Stimulated activated CD4-positive, alpha-beta T cell treated with anti-CD3 and anti-CD28 coated beads, Interleukin-1b, Interleukin-23, amount 100 ng/mL, for 1 hour (primary cell): Measurements from ENCODE around the gene PEX1.
"Not testable (repeated sequence)": the region's sequence is repeated elsewhere in the genome, so short reads cannot be mapped to it uniquely, and the experiment has no call there.

Source experiments
- DNase-seq, 2 donors: peaks; one replicate each; pipeline ENCODE4 v3.0.0-alpha.2; 2020; ENCODE audit warnings: low read depth in 2 of 2

The PEX1 gene

GRCh38 chr7:92504563-92504962, 23.8 kb downstream of the PEX1 start:
- no peak for DNase-seq

DNA sequence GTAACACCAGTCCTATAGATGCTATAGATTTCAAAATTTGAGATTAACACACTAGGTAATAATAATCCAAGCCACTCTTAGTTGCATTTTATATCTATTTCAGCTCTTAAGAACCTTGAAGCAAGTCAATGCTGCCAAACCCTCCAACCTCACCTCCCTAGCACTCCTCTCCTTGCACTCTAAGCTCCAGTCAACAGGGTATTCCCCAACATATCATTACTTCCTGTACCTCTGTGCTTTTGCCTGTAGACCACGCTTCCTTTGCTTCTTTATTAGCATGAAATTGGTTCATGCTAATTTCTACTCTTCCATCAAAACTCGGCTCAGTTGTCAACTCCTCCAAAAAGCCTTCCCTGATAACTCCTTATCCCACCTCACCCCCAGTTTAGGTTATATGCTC, 24.6 kb downstream of the PEX1 start:
- no peak for DNase-seq

DNA sequence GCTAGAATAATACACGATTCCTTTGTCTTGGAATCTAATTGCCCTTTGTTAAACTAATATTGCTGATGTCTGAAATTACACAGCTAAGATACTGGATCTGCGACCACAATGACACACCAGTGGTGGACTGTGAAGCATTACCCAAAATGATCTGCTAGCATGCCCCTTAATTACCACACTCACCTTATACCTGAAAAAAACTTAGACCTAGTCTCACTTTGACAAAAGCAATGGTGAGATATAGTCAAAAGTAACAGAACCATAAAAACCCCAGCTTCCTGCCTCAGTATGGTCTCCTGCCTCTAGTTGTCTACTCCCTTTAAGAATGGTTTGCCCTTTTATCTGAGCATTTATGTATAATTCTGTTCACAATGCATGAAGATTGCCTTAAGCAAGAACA, 29.8 kb downstream of the PEX1 start:
- no peak for DNase-seq

GRCh38 chr7:92496876-92497275, 31.4 kb downstream of the PEX1 start:
- no peak for DNase-seq

DNA sequence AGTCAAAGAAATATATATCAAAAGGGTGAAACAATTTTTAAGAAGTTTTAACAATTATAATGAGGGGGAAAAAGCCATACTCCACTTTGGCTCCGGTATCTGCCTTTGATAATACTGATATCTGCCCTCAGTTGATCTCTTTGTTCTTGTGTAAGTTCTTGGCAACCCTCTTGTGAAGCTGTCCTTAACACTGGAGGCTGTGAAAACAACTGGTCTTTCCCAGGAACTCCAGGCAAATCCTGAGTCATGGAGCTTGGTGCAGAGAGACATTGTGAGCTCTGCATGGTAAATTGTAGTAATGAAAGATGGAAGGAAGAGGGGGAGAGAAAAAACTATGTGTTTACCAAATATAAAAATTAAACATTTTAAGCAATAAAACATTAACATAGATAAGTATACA, 38.7 kb downstream of the PEX1 start:
- DNase-seq: no peak

DNA sequence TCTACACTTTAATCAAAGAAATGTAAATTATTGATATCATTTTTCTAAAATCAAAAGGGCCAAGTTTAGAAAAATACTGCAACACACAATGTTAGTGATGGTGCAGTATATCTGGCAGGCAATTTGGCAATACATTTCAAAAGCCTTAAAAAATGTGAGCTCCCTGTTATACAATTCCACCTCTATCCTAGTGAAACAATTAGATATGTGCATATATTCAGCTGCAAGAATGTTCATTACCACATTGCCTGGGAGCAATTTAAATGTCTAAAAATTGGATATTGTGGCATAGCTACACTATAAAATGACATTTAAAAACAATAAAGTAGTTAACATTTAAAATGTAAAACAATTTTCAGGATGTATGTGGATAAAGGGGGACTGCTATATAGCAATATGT, 40.5 kb downstream of the PEX1 start:
- DNase-seq: no peak

GRCh38 chr7:92485974-92486373, 42.3 kb downstream of the PEX1 start:
- no peak for DNase-seq

- DNase-seq: no peak
These were observed 42.9 kb downstream of the PEX1 start for GRCh38 chr7:92485267-92485892.

GRCh38 chr7:92484226-92484625, 44.1 kb downstream of the PEX1 start:
- DNase-seq: not testable (repeated sequence)

DNA sequence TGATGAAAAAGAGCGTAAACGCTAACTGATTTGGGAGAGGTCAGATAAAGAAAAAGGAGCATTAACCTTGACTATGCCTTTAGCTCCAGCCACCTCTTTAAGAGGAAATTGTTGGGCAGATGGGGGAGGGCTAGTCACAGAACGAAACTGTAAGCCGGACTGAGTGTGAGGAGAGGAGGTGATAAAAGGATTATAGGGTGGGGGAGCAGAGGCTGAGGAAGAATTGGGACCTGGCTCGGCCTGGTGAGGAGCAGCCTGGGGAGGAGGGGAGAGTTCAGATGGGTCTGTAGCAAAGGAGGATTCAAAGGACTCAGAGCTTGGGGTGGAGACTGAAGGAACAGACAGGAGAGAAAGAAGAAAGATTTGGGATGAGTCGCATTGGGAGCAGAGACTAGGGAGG, 44.7 kb downstream of the PEX1 start:
- not testable (repeated sequence) for DNase-seq

DNA sequence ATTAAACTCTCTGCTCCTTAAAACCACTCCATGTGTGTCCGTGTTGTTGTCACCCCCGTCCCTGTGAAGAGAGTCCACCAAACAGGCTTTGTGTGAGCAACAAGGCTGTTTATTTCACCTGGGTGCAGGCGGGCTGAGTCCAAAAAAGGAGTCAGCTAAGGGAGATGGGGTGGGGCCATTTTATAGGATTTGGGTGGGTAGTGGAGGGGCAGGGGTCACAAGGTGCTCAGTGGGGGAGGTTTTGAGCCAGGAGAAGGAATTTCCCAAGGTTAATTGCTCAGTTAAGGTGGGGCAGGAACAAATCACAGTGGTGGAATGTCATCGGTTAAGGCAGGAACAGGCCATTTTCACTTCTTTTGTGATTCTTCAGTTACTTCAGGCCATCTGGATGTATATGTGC, 49.2 kb downstream of the PEX1 start:
- DNase-seq: not testable (repeated sequence)

DNA sequence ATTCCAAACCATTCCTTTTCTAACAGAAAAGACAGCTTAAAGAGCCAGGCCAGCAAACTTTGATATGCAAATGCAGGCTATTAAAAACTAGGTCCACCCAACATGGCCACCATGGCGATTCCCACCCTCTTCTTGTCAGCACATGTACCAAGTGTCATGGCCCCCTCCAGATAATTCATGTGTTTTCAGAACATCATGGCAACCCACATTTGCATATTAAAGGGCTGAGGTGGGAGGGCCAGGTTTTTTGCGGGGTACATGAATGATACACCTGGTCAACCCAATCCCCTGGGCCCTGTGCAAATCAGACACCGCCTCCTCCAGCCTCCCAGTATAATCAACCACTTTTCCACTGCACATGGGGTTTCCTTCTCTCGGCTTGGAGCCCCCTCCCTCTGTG, 49.6 kb downstream of the PEX1 start:
- DNase-seq: no peak

GRCh38 chr7:92478095-92478494, 50.2 kb downstream of the PEX1 start:
- no peak for DNase-seq

DNA sequence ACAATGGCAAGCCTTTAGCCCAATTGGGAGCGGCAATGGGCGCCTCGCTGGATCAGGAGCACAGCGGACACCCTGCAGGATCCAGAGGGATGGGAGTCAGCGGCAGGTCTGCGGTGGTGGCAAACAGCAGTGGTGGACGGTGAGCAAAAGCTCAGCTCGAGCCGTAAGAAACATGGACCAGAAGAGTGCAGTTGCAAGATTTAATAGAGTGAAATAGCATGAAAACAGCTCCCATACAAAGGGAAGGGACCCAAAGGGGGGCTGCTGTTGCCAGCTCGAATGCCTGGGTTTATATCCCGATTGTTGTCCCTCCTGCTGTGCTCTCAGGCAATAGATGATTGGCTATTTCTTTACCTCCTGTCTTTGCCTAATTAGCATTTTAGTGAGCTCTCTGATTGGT, 50.6 kb downstream of the PEX1 start, which contains the start of gene ERVW-1:
ERVW-1 (minus strand) TSS at position 266 of the 400 bp plus-strand sequence. CDS start 7,565 bp downstream, outside the sequence.
- not testable (repeated sequence) for DNase-seq

GRCh38 chr7:92475851-92476590, 52.3 kb downstream of the PEX1 start:
- not testable (repeated sequence) for DNase-seq

- not testable (repeated sequence) for DNase-seq
These were observed 53.0 kb downstream of the PEX1 start for GRCh38 chr7:92475261-92475770.

GRCh38 chr7:92473989-92474388, 54.3 kb downstream of the PEX1 start:
- not testable (repeated sequence) for DNase-seq

DNA sequence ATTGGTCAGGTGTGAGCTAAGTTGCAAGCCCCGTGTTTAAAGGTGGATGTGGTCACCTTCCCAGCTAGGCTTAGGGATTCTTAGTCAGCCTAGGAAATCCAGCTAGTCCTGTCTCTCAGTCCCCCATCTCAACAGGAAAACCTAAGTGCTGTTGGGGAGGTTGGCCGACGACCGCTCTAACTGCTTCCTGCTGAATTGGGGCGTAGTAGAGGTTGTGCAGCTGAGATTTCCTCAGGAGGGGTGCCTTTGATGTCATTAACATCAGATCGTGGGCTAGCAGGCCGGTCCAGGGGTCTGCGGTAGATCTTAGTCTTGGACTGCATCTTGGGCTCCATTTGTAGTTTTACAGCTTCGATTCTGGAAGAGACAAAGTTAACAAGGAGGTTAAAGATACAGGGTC, 59.7 kb downstream of the PEX1 start:
- DNase-seq: not testable (repeated sequence)

GRCh38 chr7:92466682-92467081, 61.6 kb downstream of the PEX1 start:
- DNase-seq: no peak

GRCh38 chr7:92464515-92464914, 63.8 kb downstream of the PEX1 start:
- no peak for DNase-seq

GRCh38 chr7:92462560-92462959, 65.8 kb downstream of the PEX1 start:
- DNase-seq: no peak

GRCh38 chr7:92461027-92462003, 67.0 kb downstream of the PEX1 start:
- DNase-seq: no peak
